GM19238 (cell line): ENCODE results near the gene ZMYND19.
"Not testable (repeated sequence)": the region's sequence is repeated elsewhere in the genome, so short reads cannot be mapped to it uniquely, and the experiment has no call there.

Experiments
- DNase-seq: peaks from one replicate; pipeline ENCODE4 v3.0.0; 2011; ENCODE audit warnings: low spot score; ENCODE audit not compliant: insufficient read length

ZMYND19 gene

GRCh38 chr9:137590469-137591383, at the start of gene ZMYND19:
Gene ZMYND19 (minus strand): TSS chr9:137590512. CDS start chr9:137590263, 249 bp downstream.
- peak; percentile 100 for DNase-seq

- DNase-seq, result peak; percentile 38
Measured at GRCh38 chr9:137639303-137640051, 49.2 kb upstream of the ZMYND19 start.

- no peak for DNase-seq
Measured at GRCh38 chr9:137638680-137639079, 48.4 kb upstream of the ZMYND19 start.

- DNase-seq, result no peak
Measured at GRCh38 chr9:137634016-137634415, 43.7 kb upstream of the ZMYND19 start.

GRCh38 chr9:137632230-137633161, 42.2 kb upstream of the ZMYND19 start:
- no peak for DNase-seq

GRCh38 chr9:137631345-137632229, 41.3 kb upstream of the ZMYND19 start:
- DNase-seq, result no peak

GRCh38 chr9:137630679-137631078, 40.4 kb upstream of the ZMYND19 start:
- no peak for DNase-seq

- no peak for DNase-seq
Measured at GRCh38 chr9:137630126-137630525, 39.8 kb upstream of the ZMYND19 start.

- DNase-seq, result not testable (repeated sequence)
Measured at GRCh38 chr9:137627406-137627805, 37.1 kb upstream of the ZMYND19 start.

GRCh38 chr9:137626464-137626863, 36.2 kb upstream of the ZMYND19 start:
- DNase-seq, result no peak

- not testable (repeated sequence) for DNase-seq
Measured at GRCh38 chr9:137622211-137622610, 31.9 kb upstream of the ZMYND19 start.

- no peak for DNase-seq
Measured at GRCh38 chr9:137621131-137621757, 30.9 kb upstream of the ZMYND19 start.

GRCh38 chr9:137620581-137620980, 30.3 kb upstream of the ZMYND19 start:
- no peak for DNase-seq

GRCh38 chr9:137620048-137620405, 29.7 kb upstream of the ZMYND19 start:
- DNase-seq, result no peak

GRCh38 chr9:137619240-137620047, 29.1 kb upstream of the ZMYND19 start:
- peak; percentile 60 for DNase-seq

GRCh38 chr9:137618105-137619067, 28.1 kb upstream of the ZMYND19 start, which contains the start of gene EHMT1:
Gene EHMT1 (plus strand): TSS chr9:137619005. CDS start chr9:137619029, 24 bp downstream.
- peak; percentile 98 for DNase-seq

GRCh38 chr9:137615387-137615871, 25.1 kb upstream of the ZMYND19 start:
- DNase-seq, result no peak
